Activated CD4-positive, CD25-positive, alpha-beta regulatory T cell (primary cell): ENCODE measurements around the gene HARS2.
"Not testable (repeated sequence)": the region's sequence is repeated elsewhere in the genome, so short reads cannot be mapped to it uniquely, and the experiment has no call there.

Experiments used
- DNase-seq, 4 experiments: peaks; one replicate each; lab custom pipeline; 2025; lab: John Stamatoyannopoulos, UW

The HARS2 gene

DNA sequence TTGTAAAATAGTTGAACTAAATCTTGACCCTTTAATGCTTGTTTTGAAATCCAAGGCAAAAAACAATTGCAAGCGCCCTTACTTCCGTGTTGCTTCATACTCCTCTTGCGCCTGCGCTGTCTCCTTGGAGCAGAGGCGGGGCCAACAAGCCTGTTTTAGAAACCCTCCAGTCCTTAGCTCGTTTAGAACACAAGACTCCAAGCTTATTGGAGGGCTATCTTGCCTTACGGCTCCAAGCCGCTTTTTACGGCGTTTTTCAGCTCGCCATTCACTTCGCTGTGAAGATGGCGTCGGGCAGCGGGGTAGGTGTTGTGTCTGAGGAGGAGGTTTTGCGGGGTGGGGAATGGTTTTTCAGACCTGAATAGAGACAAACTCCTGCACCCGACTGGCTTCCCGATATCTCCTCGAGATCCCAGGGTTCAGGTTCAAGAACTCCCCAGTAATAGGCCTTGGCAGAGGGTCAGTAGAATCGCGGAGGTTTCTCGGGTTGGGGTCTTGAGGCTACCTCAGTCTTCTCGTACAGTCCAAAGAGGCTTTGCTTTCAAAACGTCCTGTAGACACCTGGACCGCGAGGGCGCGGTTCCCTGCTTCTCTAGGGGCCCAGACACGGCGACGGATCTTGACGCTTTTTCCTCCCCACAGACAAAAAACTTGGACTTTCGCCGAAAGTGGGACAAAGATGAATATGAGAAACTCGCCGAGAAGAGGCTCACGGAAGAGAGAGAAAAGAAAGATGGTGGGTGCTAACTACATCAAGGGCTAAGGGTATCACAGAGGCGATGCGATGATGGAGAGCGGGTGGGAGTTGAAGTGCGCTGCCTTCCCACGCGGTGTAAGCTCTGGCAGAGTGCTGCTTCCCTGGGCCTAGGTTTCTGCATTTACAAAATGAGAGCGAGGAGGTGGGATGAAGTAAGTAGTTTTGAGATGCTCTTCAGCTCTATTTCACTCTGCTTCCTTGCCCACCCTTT lies 9.2 kb downstream of the HARS2 start, which contains the start of gene ZMAT2:
TSS of gene ZMAT2 (plus strand) at position 271 of the 968 bp plus-strand sequence. CDS start at position 285, 14 bp downstream.
- DNase-seq = peak; percentile 63 to 84 (median 83)

- no peak for DNase-seq
These were observed 16.6 kb downstream of the HARS2 start for GRCh38 chr5:140707812-140708211.

- DNase-seq = not testable (repeated sequence)
These were observed 17.5 kb downstream of the HARS2 start for GRCh38 chr5:140708787-140709186.

DNA sequence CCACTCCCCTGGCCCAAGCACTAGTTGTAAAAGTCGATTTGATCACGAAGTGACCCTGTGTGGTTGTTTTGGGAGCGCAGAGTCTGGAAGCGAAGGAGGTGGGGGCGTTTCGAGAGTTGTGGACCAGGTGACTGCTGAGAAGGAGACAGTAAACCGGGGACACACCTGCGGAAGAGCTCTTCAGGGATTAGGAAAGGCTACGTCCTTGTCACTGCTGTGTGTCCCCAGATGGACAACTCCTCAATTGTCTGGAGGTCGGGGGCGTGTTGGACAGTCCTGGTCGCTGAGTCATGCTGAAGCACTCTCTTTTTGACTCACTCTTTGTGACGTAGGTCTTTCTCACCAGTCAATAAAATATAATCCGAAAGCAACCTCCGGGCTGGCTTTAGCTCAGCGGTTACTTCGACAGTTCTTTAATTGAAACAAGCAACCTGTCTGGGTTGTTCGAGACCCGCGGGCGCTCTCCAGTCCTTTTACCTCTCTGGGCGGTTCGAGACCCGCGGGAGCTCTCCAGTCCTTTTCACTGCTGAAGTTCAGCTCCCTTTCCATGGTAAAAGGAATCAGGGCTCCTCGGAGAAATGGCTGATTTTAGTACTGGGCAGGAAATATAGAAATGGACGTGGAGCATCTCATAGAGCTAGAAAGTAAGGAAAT lies 19.8 kb downstream of the HARS2 start:
- peak; percentile 60 to 82 (median 70) for DNase-seq

DNA sequence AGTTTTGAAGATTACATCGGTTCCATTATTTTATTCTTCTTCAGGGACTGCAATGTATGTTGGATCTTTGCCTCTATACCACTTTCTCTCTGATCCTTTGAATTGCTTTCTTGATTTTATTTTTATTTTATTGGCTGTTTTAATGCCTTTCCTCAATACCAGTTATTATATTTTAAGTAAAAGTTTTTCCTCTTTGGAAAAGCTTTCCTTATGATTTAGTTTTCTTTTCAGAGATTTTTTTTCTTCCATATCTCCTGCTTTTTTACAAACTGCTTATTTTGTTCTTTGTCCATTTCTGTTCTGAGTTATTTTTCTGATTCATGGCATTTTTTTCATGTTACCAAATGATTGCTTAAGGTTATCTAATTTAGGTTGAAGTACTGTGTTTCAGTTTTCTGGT lies 20.5 kb downstream of the HARS2 start:
- no peak for DNase-seq

DNA sequence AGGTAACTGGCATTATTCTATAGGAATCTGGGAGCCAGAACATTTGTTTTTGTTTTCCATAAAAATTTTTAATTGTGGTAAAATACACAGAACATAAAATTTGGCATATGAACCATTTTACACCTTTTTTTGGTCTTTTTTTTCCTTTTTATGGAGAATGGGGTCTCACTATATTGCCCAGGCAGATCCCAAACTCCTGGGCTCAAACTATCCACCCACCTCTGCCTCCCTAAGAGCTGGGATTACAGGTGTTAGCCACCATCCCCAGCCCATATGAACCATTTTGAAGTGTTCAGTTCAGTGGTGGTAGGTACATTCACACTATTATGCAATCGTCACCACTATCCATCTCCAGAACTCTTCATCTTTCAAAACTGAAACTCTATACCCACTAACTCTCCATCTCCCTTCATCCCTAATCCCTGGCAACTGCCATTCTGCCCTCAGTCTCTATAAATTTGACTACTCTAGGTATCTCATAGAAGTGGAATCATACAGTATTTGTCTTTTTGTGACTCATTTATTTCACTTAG lies 22.4 kb downstream of the HARS2 start:
- no peak for DNase-seq

GRCh38 chr5:140716238-140716637 lies 25.0 kb downstream of the HARS2 start:
- not testable (repeated sequence) for DNase-seq

GRCh38 chr5:140718266-140718592 lies 27.0 kb downstream of the HARS2 start:
- DNase-seq = no peak

DNA sequence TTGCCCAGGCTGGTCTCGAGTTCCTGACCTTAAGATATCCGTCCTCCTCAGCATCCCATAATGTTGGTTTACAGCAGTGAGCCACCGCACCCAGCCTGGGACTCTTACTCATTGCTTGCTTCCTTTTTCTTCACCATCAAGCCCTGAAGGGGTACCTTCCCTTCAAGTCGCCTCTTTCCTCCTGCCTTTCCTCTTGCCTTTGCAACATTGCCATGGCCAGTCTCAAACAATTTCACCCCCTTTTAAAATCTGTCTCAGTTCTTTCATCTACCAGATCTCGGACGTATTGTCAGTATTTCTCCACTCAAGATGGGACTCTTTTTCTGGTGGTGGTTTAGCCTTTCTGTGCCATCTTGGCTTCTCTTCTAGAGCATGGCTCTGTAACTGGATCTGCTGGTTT lies 29.5 kb downstream of the HARS2 start:
- DNase-seq = not testable (repeated sequence)

DNA sequence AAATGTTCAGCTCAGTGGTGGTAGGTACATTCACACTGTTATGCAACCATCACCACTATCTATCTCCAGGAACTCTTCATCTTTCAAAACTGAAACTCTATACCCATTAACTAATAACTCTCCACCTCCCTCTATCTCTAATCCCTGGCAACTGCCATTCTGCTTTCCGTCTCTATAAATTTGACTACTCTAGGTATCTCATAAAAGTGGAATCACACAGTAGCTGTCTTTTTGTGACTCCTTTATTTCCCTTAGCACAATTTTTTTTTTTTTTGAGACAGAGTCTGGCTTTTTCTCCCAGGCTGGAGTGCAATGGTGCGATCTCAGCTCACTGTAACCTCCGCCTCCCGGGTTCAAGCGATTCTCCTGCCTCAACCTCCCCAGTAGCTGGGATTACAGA lies 30.1 kb downstream of the HARS2 start:
- DNase-seq = not testable (repeated sequence)

DNA sequence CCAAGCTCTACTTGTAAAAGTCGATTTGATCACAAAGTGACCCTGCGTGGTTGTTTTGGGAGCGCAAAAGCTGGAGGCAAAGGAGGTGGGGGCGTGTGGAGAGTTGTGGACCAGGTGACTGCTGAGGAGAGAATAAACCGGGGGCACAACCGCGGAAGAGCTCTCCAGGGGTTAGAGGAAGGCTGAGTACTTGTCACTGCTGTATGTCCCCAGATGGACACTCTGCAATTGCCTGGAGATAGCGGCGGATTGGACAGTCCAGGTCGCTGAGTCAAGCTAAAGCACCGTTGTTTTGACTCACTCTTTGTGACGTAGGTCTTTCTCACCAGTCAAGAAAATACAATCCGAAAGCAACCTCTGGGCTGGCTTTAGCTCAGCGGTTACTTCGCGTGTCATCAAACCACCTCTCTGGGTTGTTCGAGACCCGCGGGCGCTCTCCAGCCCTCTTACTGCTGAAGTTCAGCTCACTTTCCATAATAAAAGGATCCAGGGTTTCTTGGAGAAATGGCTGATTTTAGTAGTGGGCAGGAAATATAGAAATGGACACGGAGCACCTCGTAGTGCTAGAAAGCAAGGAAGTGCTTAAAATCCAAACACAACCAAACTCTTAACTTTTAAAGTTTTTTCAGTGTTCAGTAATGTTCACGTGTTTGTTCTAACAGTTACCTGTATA lies 34.7 kb downstream of the HARS2 start:
- DNase-seq = peak; percentile 5 to 69 (median 32)

GRCh38 chr5:140733098-140733497 lies 41.8 kb downstream of the HARS2 start:
- no peak for DNase-seq

GRCh38 chr5:140734354-140734753 lies 43.1 kb downstream of the HARS2 start:
- no peak for DNase-seq

DNA sequence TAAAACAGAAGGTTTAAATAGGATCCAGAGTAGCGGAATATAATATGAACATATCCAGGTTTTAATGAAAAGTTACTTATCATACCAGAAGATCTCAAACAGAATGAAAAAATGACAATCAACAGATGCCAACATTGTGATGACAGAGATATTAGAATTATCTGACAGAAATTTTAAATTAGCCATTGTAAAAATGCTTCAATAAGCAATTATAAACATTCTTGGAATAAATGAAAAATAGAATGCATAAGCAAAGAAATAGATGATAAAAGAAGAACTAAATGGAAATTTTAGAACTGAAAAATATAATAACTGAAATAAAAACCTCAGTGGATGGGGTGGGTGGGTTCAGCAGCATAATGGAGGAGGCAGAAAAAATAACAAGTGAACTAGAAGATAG lies 46.2 kb downstream of the HARS2 start:
- DNase-seq = no peak

- DNase-seq = no peak
These were observed 50.7 kb downstream of the HARS2 start for GRCh38 chr5:140741967-140742366.
